Stimulated activated naive CD4-positive, alpha-beta T cell treated with Interleukin-2 at 50 U/mL for 16 hours (primary cell): Measurements from ENCODE around the gene NUDT13.

Experiments
- DNase-seq: peaks from one replicate; lab custom pipeline; 2025; lab: John Stamatoyannopoulos, UW

The NUDT13 gene

DNA sequence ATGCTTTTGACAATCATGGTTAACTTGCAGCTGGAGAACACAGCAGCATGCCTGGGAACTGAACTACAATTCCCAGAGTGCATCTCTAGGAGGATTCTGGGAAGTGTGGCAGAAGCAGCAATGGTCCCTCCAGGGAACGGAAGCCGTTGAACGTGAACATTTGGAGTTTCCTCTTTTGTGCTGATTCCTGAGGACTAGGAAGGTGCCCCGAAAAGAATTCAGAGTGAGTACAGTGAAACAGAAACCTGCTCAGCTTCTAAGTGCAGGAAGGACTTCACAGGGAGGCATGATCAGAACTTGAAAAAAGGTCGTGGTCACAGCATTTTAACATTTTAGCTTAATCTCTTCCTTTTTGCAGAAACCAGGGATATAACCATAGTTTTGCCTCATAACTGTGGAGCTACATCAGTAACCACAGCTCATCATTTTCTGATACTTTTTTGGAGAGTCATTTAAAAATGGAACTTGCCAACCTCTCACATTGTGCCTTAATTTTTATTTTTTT, at the start of gene NUDT13:
TSS of gene NUDT13 (plus strand) at position 111 of the 505 bp plus-strand sequence. CDS start 3,911 bp downstream, outside the sequence.
- peak; percentile 14 for DNase-seq

GRCh38 chr10:73060738-73061635, 49.3 kb upstream of the NUDT13 start:
- no peak for DNase-seq

DNA sequence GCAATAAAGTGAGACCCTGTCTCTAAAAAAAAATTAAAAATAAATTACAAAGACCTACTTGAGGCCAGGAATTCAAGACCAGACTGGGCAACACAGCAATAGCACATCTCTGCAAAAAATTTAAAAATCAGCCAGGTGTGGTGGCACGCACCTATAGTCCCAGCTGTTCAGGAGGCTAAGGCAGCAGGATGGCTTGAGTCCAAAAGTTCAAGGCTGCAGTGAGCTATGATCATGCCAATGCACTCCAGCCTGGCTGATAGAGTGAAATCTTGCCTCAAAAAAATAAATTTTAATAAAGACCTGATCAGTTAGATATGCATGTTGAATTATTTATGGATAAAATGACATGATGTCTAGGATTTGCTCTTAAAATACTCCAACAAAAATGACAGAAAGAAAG, 48.5 kb upstream of the NUDT13 start:
- no peak for DNase-seq

- DNase-seq = no peak
Measured at GRCh38 chr10:73065441-73065840, 44.8 kb upstream of the NUDT13 start.

DNA sequence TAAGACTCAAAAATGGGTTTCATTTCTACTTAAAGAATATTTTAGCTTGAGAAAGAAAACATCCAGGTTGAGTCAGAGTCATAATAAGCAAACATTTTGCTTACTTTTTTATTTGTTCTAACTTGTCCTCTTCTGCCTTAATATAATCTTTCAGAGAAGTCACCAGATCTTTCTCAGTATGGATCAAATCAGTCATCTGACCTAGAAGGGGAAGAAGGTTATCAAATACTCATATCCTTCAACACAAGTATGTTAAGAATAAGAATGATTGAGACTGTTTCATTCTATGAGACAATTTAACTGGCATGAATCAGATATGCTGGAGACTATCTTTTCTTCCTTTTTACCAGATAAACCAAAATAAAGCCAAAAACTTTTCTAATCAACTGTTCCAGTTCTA, 36.6 kb upstream of the NUDT13 start:
- DNase-seq = no peak

GRCh38 chr10:73075829-73076228, 34.4 kb upstream of the NUDT13 start:
- no peak for DNase-seq

DNA sequence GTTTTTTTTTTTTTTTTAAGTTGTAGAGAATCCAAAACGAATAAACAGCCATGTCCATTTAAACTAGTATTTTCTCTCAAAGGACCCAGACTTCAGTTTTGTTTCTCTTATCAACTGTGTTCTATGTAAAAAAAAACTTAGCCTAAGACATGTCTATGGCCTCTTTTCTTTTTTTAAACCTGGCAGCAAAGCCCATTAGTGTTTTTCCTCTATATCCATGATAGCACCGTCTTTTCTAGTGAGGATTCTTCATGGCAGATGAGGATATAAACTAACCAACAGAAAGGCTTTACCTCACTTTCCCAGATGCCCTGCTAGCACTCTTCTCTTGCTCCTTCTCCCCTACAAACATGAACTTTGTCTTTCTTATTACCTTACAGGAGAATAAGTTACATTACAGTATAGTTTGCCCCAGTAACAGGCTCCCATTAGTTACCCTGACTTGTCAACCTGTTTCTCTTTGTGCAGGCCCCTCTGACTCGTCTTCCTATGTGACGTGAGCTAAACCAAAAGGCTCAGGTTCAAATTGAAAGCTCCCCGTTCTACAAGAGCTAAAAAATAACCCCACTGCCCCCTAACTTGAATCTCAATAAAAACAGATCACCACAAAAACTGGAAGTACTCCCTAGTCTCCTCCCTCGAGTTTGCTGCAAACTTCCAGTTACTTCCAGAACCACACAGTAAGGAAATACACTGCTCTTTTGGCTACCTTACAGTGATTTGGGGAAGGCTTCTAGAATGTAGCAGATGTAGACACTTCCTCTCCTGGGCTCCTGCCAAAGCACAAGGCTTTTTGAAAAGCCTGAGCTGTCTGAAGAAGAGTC, 33.7 kb upstream of the NUDT13 start:
- no peak for DNase-seq

DNA sequence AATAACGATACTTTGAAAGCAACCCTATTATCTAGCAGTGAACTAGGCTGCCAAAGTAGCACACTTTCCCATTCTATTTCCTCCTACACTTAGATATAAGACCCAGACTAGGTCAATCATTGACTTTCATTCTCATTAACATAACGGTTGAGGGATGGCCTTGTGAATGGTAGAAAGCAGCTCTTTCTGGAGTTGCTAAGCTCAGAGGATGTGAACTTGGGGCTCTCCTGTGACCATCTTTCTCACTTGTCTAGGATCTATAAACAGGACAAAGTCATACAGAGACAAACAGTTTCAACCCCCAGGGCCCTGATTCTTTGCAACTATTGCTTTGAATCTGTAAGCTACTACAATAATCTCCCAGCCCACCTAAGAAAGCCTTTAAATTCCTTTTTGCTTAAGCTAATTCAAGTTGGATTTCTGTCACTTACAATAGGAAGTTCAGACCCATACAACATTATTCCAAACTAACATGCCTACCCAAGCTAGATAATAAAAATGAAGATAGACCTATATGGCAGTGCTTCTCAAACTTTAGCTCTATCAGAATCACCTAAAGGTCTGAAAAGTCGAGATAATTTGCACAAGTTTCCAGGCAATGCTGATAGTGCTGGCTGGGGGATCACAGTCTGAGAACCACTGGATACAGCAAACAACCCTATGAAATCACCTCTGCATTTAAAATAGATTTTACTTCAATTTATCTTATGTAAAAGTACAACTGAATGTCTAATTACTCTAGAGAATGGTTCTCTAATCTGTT, 30.3 kb upstream of the NUDT13 start:
- DNase-seq = no peak

DNA sequence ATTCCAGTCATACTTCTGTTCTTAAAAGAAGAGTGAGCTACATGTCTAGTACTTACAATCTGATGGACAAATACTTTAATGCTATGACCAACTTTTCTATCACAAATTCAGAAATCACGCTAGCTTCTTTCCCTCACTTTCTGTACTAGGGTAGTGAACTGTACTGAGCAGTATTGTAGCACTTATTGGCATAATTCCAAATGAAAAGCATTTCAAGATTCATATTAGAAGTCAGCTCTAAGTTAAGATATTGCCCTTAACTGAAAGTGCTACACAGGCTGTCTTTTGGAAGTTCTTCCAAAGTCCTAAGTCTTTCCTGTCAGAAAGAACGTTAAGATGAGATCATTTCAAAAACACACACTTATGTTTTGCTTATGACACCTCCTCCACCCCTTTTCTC, 27.0 kb upstream of the NUDT13 start:
- no peak for DNase-seq

DNA sequence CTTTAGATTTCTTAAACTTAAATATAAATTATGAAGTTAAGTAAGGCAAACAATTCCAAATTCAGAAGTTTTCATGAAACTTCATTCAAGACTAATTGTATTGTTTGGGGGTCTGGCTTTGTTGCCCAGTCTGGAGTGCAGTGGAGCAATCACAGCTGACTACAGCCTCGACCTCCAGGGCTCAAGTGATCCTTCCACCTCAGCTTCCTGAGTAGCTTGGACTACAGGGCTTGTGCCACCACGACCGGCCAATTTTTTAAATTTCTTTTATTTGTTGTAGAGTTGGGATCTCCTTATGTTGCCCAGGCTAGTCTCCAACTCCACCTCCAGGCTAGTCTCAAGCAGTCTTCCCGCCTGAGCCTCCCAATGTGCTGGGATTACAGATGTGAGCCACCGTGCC, 26.0 kb upstream of the NUDT13 start:
- DNase-seq = no peak

DNA sequence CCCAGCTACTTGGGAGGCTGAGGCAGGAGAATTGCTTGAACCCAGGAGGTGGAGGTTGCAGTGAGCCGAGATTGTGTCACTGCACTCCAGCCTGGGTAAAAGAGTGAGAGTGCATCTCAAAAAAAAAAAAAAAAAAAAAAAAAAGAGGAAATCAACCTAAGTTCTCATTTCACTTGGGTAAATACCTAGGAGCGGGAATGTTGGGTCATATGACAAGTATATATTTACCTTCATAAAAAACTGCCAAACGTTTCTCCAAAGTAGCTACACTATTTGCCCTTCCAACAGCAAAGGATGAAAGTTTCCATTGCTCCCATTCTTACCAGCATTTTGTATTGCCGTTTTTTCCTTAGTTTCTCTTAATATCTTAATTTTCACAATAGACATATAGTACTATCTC, 23.4 kb upstream of the NUDT13 start:
- DNase-seq = no peak

DNA sequence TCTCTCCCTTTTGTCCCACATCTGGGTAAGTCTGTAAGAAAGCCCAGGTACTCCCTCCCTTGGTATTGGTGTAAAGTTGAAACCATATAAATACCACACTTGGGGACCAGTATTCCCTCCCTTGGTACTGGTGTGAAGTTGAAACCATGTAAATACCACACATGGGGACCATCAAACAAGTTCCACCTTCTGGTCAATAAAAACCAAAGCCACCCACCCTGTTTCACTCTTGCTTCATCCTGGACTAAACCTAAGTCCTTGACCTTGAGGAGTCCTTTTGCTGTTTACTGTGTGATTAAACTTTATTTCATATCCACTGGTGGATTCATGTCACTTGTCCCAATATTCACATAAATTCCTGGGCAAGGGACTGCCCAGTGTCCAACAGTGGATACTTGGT, 22.0 kb upstream of the NUDT13 start:
- no peak for DNase-seq

DNA sequence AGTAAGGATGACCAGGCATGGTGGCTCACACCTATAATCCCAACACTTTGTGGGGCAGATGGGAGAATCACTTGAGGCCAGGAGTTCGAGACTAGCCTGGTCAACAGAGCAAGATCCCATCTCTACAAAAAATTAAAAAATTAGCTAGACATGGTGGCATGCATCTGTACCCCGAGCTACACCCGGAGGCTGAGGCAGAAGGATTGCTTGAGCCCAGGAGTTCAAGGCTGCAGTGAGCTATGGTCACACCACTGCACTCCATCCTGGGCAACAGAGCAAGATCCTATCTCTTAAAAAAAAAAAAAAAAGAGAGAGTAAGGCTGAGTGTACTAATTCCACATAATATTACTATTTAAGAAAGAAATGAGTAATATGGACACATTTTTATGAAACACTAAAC, 17.4 kb upstream of the NUDT13 start:
- DNase-seq = no peak

DNA sequence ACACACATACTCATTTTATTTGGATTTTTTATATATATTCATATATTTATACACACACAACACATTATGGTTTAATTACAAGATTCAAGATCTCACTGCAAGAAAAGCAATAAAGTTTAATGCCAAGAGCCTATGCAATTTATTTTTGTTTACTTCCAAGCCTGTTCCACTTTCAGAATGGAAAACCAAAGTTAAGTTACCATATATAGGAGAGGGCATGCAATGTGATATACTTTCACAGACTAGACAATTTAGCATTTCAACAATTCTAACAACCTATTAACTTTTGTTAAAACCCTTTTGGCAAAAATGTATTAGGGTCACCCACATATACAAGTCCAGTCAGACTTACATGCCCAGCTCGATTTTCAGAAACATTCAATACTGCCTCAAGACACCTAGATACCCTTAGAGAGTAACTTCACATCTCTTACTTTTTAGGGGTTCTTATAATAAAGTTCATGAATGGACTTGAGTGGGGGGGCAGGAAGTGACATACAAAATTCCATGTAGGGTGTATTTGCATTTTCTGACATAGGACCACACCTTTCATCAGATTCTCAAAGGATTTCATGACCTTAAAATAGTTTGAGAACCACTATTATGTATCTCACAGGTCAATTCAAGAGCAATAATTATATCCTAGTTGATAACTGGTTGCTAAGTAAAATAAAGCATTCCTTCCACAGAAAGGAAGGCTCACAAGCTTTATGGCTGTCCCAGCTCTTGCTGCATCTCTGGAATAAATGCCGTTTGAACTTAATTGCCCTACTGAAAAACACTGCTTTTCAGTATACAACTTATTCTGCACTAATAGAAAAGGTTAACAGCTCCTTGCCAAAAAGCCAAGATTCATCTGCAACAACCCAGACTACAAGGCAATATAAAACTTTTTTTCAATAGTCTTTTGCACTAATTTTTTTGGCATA, 16.1 kb upstream of the NUDT13 start:
- no peak for DNase-seq

DNA sequence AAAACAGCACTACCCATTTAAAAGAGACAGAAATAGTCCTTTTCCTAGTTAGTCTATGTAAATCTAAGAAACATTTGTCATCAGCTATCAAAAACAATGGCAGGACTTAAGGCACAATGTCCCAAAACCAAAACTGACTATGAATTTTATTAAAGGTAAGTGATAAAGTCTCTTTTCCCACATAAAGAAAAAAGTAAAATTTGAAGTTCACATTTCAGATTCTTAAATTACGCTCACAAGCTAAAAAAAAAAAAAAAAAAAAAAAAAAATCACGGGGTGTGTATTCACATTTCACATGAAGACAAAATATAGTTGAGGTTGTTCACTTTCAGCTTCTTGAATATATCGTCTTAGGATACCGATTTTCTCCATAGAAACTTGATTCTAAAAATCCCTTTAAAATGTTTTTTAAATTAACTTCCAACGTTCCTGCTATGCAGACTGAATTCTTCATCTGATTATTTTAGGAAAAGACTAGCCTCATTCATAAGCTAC, 15.2 kb upstream of the NUDT13 start:
- no peak for DNase-seq

GRCh38 chr10:73095481-73096021, 14.7 kb upstream of the NUDT13 start:
- DNase-seq = peak; percentile 4

DNA sequence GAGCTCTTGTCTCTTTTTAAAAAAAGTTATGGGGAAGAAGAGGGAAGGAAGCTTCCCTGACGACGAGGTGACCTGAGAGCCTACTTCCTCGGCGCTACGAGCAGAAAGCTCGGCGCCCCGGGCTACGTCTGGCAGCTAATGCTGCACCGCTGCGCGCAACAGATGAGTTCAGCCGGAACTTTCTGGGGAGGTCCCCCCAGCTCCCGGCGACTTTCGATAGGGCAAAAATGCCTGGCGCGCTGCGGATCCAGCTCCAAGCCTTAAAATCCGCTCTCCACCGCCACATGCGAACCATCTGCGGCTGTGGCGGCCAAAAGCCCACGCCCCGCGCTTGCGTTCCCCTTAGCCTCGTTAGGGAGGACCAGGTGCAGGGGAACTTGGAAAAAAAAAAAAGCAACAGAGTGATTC, 14.2 kb upstream of the NUDT13 start:
- DNase-seq = peak; percentile 64

DNA sequence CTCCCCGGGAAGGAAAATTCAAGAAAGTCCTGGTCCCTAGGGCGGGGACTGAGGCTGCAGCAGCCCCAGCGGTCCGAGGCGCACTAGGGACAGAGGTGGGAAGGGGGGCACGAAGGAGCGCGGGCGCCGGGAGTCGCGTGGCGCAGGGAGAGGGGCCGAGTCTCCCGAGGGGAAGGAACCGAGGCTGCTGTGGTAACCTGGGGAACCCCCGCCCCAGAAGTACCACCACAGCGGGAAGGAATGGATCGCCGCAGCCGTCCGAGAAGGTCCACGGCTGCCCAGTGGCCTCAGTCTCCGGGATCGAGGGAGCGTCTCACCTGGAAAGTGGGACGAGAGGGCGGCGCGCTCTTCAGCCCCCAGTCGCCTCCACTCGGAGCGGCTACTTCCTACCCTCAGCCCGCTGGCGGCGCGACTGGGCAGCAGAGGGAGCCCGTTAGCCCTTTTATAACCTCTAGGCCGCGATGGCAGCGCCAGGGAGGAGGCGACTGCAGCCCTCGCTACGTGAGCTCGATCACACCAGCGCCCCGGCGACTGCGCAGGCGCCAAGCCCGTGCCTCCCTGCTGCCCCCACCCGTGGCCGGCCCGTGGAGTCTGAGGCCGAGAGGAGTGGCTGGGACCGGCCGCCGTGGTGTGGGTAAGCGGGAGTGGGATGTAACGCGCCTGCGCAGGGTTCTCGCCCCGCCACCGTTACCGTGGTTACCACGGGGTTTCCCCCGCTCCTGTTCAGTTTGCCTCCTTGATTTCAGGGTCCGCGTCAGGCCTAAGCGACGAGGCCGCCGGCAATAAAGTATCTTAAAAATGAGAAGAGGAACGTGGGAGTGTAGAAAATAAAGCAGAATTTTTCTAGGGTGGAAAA, 13.6 kb upstream of the NUDT13 start, which contains the start of gene P4HA1:
TSS of gene P4HA1 (minus strand) at position 418 of the 856 bp plus-strand sequence. CDS start 21,983 bp downstream, outside the sequence.
- peak; percentile 98 for DNase-seq

- DNase-seq = no peak
Measured at GRCh38 chr10:73097305-73097670, 13.0 kb upstream of the NUDT13 start.
